ENCODE data around the gene CHRM4.
A peak's percentile ranks its signal among the peaks of the same experiment; 100 is the strongest.

The CHRM4 gene

GRCh38 chr11:46389450-46390330, 1.9 kb downstream of the CHRM4 start:
- H3K36me3 Mint-ChIP-seq (ENCODE audit: low read depth): no peaks in the 10 kb centered on the region
- H3K27ac Mint-ChIP-seq: no peak overlapping the region
- H3K4me3 Mint-ChIP-seq: peak overlapping the region; percentile 45
- peaks cover 71% of the 10 kb centered on the region for H3K27me3 Mint-ChIP-seq
- peaks cover 19% of the 10 kb centered on the region for H3K4me1 Mint-ChIP-seq (ENCODE audit: low read depth)
- no peaks in the 10 kb centered on the region for H3K9me3 Mint-ChIP-seq

- H3K9me3 Mint-ChIP-seq: no peaks in the 10 kb centered on the region
- H3K4me3 Mint-ChIP-seq: no peak overlapping the region
- no peak overlapping the region for H3K27ac Mint-ChIP-seq
- peaks cover 19% of the 10 kb centered on the region for H3K4me1 Mint-ChIP-seq (ENCODE audit: low read depth)
- no peaks in the 10 kb centered on the region for H3K36me3 Mint-ChIP-seq (ENCODE audit: low read depth)
- peaks cover 68% of the 10 kb centered on the region for H3K27me3 Mint-ChIP-seq
These were observed 2.7 kb downstream of the CHRM4 start for GRCh38 chr11:46388619-46389449.

GRCh38 chr11:46387919-46388618, 3.5 kb downstream of the CHRM4 start:
- H3K27me3 Mint-ChIP-seq: peaks cover 69% of the 10 kb centered on the region
- H3K36me3 Mint-ChIP-seq (ENCODE audit: low read depth): no peaks in the 10 kb centered on the region
- H3K9me3 Mint-ChIP-seq: no peaks in the 10 kb centered on the region
- H3K4me3 Mint-ChIP-seq: no peak overlapping the region
- no peak overlapping the region for H3K27ac Mint-ChIP-seq
- H3K4me1 Mint-ChIP-seq (ENCODE audit: low read depth): peaks cover 18% of the 10 kb centered on the region

- H3K9me3 Mint-ChIP-seq: no peaks in the 10 kb centered on the region
- H3K27ac Mint-ChIP-seq: no peak overlapping the region
- H3K36me3 Mint-ChIP-seq (ENCODE audit: low read depth): no peaks in the 10 kb centered on the region
- H3K4me3 Mint-ChIP-seq: no peak overlapping the region
- H3K4me1 Mint-ChIP-seq (ENCODE audit: low read depth): peaks cover 12% of the 10 kb centered on the region
- H3K27me3 Mint-ChIP-seq: peaks cover 63% of the 10 kb centered on the region
These were observed 4.1 kb downstream of the CHRM4 start for GRCh38 chr11:46387456-46387855.

DNA sequence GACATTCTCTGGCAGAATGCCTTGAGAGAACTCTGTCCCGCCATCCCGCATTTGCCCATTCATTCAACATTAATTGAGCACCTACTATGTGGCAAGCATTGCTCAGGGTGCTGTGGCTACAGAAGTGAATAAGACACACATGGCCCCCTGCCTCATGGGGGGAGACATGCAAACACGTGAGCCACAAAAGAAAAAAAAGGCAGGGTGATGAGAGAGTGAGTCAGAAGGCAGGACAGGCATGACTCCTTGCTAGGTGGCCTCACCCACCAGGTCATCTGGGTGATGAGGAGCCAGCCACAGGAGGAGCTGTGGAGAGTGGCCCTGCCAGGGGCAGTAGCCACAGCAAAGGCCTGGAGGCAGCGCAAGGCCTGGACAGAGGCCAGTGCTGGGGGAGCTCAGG, 4.9 kb downstream of the CHRM4 start:
- H3K4me1 Mint-ChIP-seq (ENCODE audit: low read depth): peaks cover 12% of the 10 kb centered on the region
- no peak overlapping the region for H3K27ac Mint-ChIP-seq
- peaks cover 67% of the 10 kb centered on the region for H3K27me3 Mint-ChIP-seq
- no peaks in the 10 kb centered on the region for H3K36me3 Mint-ChIP-seq (ENCODE audit: low read depth)
- no peaks in the 10 kb centered on the region for H3K9me3 Mint-ChIP-seq
- no peak overlapping the region for H3K4me3 Mint-ChIP-seq

- Mint-ChIP-seq H3K9me3 (no peaks in the 10 kb centered on the region), H3K4me3 (no peak overlapping the region), H3K27me3 (peaks cover 67% of the 10 kb centered on the region), H3K4me1 (ENCODE audit: low read depth) (peaks cover 12% of the 10 kb centered on the region), H3K36me3 (ENCODE audit: low read depth) (no peaks in the 10 kb centered on the region), H3K27ac (no peak overlapping the region)
These were observed 5.5 kb downstream of the CHRM4 start for GRCh38 chr11:46386005-46386578.

- Mint-ChIP-seq H3K4me3 (no peak overlapping the region), H3K27ac (no peak overlapping the region), H3K36me3 (ENCODE audit: low read depth) (no peaks in the 10 kb centered on the region), H3K9me3 (no peaks in the 10 kb centered on the region), H3K4me1 (ENCODE audit: low read depth) (peaks cover 13% of the 10 kb centered on the region), H3K27me3 (peaks cover 62% of the 10 kb centered on the region)
These were observed 6.2 kb downstream of the CHRM4 start for GRCh38 chr11:46385169-46386004.

GRCh38 chr11:46383974-46384701, 7.4 kb downstream of the CHRM4 start:
- Mint-ChIP-seq H3K9me3 (no peaks in the 10 kb centered on the region), H3K27me3 (peaks cover 49% of the 10 kb centered on the region), H3K27ac (no peak overlapping the region), H3K36me3 (ENCODE audit: low read depth) (no peaks in the 10 kb centered on the region), H3K4me1 (ENCODE audit: low read depth) (peaks cover 16% of the 10 kb centered on the region), H3K4me3 (no peak overlapping the region)

DNA sequence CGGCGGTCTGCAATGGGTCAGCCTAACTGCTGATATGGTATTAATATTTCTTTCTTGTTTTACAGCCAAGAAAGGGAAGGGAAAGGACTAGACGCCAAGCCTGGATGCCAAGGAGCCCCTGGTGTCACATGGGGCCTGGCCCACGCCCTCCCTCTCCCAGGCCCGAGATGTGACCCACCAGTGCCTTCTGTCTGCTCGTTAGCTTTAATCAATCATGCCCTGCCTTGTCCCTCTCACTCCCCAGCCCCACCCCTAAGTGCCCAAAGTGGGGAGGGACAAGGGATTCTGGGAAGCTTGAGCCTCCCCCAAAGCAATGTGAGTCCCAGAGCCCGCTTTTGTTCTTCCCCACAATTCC, 8.2 kb downstream of the CHRM4 start:
- H3K4me3 Mint-ChIP-seq: no peak overlapping the region
- H3K4me1 Mint-ChIP-seq (ENCODE audit: low read depth): peaks cover 16% of the 10 kb centered on the region
- no peak overlapping the region for H3K27ac Mint-ChIP-seq
- no peaks in the 10 kb centered on the region for H3K9me3 Mint-ChIP-seq
- peaks cover 43% of the 10 kb centered on the region for H3K27me3 Mint-ChIP-seq
- no peaks in the 10 kb centered on the region for H3K36me3 Mint-ChIP-seq (ENCODE audit: low read depth)

DNA sequence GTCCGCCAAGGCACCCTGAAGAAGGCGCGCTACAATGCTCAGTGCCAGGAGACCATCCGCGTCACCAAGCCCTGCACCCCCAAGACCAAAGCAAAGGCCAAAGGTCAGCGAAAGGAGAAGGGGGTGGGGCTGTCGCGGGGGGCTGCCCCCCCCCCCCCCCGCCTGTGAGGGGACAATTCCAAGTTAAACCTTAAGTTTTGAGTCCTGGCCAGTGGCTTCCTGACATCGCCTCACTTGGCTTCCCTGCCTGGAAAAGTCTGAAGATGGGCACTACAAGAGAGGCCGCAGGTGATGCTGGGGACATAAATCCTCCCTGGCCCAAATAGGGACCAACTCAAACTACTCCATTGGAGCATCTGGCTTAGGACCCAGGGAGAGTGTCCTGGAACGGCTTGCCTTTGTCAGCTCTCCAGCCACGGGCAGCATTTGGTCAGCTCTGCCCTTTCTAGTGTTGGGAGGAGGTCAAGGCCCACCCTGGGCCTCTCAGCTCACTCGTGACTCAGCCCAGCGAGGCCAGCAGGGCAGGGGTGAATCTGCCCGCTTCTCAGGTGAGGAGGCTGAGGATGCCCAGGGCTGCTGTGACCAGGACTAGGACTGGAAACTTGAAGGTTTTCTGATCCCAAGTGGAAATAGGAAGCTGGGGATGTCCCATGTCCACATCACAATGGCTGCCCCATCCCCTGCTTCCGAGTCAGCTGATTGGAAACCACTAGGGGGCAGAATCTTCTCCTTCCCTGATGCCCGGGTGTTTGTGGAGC, 8.8 kb downstream of the CHRM4 start:
- Mint-ChIP-seq H3K27me3 (peaks cover 37% of the 10 kb centered on the region), H3K36me3 (ENCODE audit: low read depth) (peaks cover 3% of the 10 kb centered on the region), H3K4me3 (no peak overlapping the region)

DNA sequence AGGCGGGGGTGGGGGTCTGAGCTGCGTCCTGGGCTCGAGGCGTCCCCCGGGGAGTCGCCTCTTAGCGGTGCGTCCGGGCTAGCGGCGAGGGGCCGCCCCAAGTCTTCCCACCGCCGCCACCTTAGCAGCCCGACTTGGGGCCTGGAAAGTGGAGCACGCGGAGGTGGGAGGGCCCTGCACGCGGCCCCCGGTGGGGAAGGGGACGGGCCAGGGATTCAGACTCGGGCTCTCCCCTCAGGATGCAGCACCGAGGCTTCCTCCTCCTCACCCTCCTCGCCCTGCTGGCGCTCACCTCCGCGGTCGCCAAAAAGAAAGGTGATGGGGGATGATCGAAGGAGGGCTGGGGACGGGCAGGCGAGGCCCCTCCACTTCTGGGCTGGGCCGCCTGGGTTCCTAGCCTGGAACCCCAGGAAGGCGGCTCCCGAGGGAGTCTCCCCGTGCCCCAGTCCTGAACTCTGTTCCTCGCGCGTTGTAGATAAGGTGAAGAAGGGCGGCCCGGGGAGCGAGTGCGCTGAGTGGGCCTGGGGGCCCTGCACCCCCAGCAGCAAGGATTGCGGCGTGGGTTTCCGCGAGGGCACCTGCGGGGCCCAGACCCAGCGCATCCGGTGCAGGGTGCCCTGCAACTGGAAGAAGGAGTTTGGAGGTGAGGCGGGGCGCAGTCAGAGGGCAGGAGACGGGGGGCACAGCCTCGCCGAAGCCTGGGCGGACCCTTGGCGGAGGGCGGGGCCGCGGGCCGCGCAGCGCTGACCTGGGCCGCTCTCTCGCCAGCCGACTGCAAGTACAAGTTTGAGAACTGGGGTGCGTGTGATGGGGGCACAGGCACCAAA, 9.5 kb downstream of the CHRM4 start:
- Mint-ChIP-seq H3K27ac (no peak overlapping the region), H3K27me3 (peaks cover 32% of the 10 kb centered on the region), H3K9me3 (no peaks in the 10 kb centered on the region), H3K4me1 (ENCODE audit: low read depth) (peaks cover 11% of the 10 kb centered on the region), H3K4me3 (peak overlapping the region; percentile 61), H3K36me3 (ENCODE audit: low read depth) (peaks cover 10% of the 10 kb centered on the region)

More for the DNA sequence above, 8.8 kb downstream of the CHRM4 start:
- no peak overlapping the region for H3K27ac Mint-ChIP-seq
- H3K9me3 Mint-ChIP-seq: no peaks in the 10 kb centered on the region
- H3K4me1 Mint-ChIP-seq (ENCODE audit: low read depth): peaks cover 11% of the 10 kb centered on the region

- H3K27ac Mint-ChIP-seq: peak within 1 kb of the TSS; percentile 49
- no peaks in the 10 kb centered on the region for H3K9me3 Mint-ChIP-seq
- H3K4me3 Mint-ChIP-seq: peak within 1 kb of the TSS; percentile 64
- H3K36me3 Mint-ChIP-seq (ENCODE audit: low read depth): peaks cover 14% of the 10 kb centered on the region
- H3K4me1 Mint-ChIP-seq (ENCODE audit: low read depth): peaks cover 5% of the 10 kb centered on the region
- peaks cover 24% of the 10 kb centered on the region for H3K27me3 Mint-ChIP-seq
These were observed 10.3 kb downstream of the CHRM4 start, which contains the start of gene MDK for GRCh38 chr11:46381048-46381818. Gene MDK (plus strand): TSS chr11:46381669. CDS start chr11:46382058, 389 bp downstream.
